ENCODE measurements around the gene CLMN. TPM values are rescaled to one million over a fixed set of nuclear protein-coding genes. Genes with fewer than 3 reads are reported as not detected.

CLMN gene
- total and polyA plus RNA-seq, 2 of the 8 experiments (the other 6 are each of a cell fraction or from before 2014, with no cell fraction given), result 1.6 to 8.2 TPM

GRCh38 chr14:95308073-95308472 lies 11.6 kb downstream of the CLMN start:
- ChIA-PET CTCF (ENCODE audit: partially characterized antibody) (interaction anchor here (1.2 kb wide), 2 partner anchors 8 to 13 kb away, joined by 3 read pairs; no protein-coding TSS in a partner anchor), POLR2A (ENCODE audit: partially characterized antibody) (no interaction called here)
- FAIRE-seq, result no peak

More at GRCh38 chr14:95308073-95308472, 11.6 kb downstream of the CLMN start:
- TF ChIP-seq RBBP5 (IDR thresholded peaks at IDR 0.05; ENCODE audit: borderline replicate concordance, low read depth, low read length) (no peak), CBX8 (IDR thresholded peaks at IDR 0.05; ENCODE audit: borderline replicate concordance, low read depth, low read length) (no peak), ATF2 (IDR thresholded peaks at IDR 0.05; ENCODE audit: low read length) (no peak)
- no peaks in the 10 kb centered on the region for H3K27me3 ChIP-seq (replicated peaks in 1 of 4; ENCODE audit: control insufficient read depth in 3 of 4, extremely low read depth in 1 of 4, insufficient read depth in 3 of 4, low read length in 3 of 4)
- H3K36me3 ChIP-seq (ENCODE audit: control insufficient read depth in 2 of 4, insufficient read depth in 4 of 4, low read length in 3 of 4), result no peaks in the 10 kb centered on the region
- H3K4me2 ChIP-seq (ENCODE audit: insufficient read depth in 1 of 2, low read depth in 2 of 2, low read length in 2 of 2), result no peak overlapping the region
- H3K14ac ChIP-seq (ENCODE audit: insufficient read length), result no peak overlapping the region
- WGBS, 2 experiments (ENCODE audit: extremely low coverage in 1 of 2, insufficient coverage in 1 of 2, insufficient read length in 1 of 2, insufficient replicate concordance in 2 of 2, low coverage in 1 of 2, low lambda C conversion rate in 2 of 2, missing lambda C conversion rate in 1 of 2), result 90% methylated on average over 1 of the region's 1 CpG; no CpG with 5 or more reads in 1 of the 2 experiments
- no peak overlapping the region for H2BK15ac ChIP-seq (ENCODE audit: low read length)
- H4K8ac ChIP-seq (ENCODE audit: extremely low read depth, insufficient read depth, low read length), result no peak overlapping the region
- H3K9ac ChIP-seq (replicated peaks in 1 of 4; ENCODE audit: extremely low read depth in 1 of 4, low read depth in 3 of 4, low read length in 3 of 4), result no peak overlapping the region
- no peak overlapping the region for H3K23ac ChIP-seq (ENCODE audit: insufficient read length)
- H3K4me1 ChIP-seq (replicated peaks in 1 of 4; ENCODE audit: control insufficient read depth in 3 of 4, insufficient read depth in 4 of 4, low read length in 3 of 4), result no peaks in the 10 kb centered on the region
- no peaks in the 10 kb centered on the region for H3K9me3 ChIP-seq (ENCODE audit: insufficient read depth in 2 of 2, low read depth in 1 of 2, low read length in 1 of 2)
- H3K27ac ChIP-seq (ENCODE audit: low read depth, low read length), result no peak overlapping the region
- no peak overlapping the region for H3K18ac ChIP-seq (ENCODE audit: extremely low read depth, low read length)
- H3K56ac ChIP-seq (replicated peaks; ENCODE audit: insufficient read length, low read depth, low read length), result no peak overlapping the region
- no peak overlapping the region for H2AFZ ChIP-seq (ENCODE audit: low read length)
- no peak for DNase-seq (ENCODE audit: low read depth in 1 of 2, low spot score in 2 of 2)
- no peak overlapping the region for H2BK120ac ChIP-seq (replicated peaks; ENCODE audit: low read depth, low read length)
- no peaks in the 10 kb centered on the region for H3K79me1 ChIP-seq (ENCODE audit: low read depth, low read length)
- no peak overlapping the region for H4K91ac ChIP-seq (replicated peaks; ENCODE audit: insufficient read length, low read length)
- H2AK5ac ChIP-seq (ENCODE audit: low read depth, low read length), result no peak overlapping the region
- no peak overlapping the region for H3K4me3 ChIP-seq (ENCODE audit: extremely low read depth in 1 of 4, insufficient read depth in 2 of 4, low read depth in 3 of 4, low read length in 4 of 4)
- H3K4ac ChIP-seq (replicated peaks; ENCODE audit: insufficient read length, low read depth, low read length), result no peak overlapping the region
- no peak overlapping the region for H4K5ac ChIP-seq (ENCODE audit: insufficient read length, low read depth, low read length)
- peaks cover 0 to 2% of the 10 kb centered on the region in 2 experiments for H4K20me1 ChIP-seq (replicated peaks in 1 of 2; ENCODE audit: control insufficient read depth in 1 of 2, insufficient read depth in 2 of 2, low read length in 2 of 2)
- H2BK12ac ChIP-seq (ENCODE audit: low read depth, low read length), result no peak overlapping the region
- no peaks in the 10 kb centered on the region for H3K79me2 ChIP-seq (ENCODE audit: control insufficient read depth in 1 of 2, insufficient read depth in 2 of 2, low read length in 2 of 2)
- no peaks in the 10 kb centered on the region for H3K23me2 ChIP-seq (ENCODE audit: low read depth, low read length)
- no peak overlapping the region for H2BK20ac ChIP-seq (ENCODE audit: low read length)
- H2BK5ac ChIP-seq (ENCODE audit: low read depth, low read length), result no peak overlapping the region

All from H1 (cell line).